ENCODE data around the gene MACROD1. TPM values are rescaled to one million over a fixed set of nuclear protein-coding genes. Genes with fewer than 3 reads are reported as not detected.

Gene MACROD1
- total and polyA plus RNA-seq, 4 donors = 10.6 to 31.6 (median 23.9) TPM

DNA sequence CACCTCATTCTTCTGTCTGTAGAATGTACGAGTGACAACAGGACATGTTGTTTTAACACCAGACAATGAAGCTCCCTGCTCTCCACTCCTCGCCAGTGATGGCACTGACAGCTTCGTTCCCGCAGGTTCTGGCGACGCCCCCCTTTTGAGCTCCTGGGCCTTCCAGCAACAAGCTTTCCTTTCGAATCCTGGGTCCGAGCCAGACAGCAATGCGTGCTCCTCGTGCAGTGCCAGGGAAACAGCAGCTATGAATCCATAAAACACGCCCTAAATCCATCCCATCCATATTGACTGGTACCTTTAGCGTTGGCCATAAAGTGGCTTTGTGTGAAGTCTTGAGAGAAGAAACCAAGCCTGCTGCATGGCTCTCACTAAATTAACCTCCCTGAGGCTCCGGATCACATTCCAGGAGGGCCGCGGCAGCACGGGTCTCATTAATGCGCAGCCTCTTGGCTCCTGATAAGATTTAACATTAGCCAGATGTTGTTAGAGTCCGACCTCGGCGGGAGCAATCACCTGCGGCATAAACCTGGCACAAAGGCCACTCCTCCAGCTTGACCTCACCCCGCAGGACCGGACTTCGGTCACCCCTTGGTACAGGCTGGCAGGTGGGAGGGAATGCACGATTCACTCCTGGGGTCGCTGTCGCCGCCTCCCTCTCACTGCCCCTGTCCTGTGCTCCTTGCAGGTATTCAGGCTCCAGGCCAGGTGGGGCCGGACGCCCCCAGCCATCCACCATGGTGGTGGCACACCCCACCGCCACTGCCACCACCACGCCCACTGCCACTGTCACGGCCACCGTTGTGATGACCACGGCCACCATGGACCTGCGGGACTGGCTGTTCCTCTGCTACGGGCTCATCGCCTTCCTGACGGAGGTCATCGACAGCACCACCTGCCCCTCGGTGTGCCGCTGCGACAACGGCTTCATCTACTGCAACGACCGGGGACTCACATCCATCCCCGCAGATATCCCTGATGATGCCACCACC, 50.1 kb downstream of the MACROD1 start:
- 82% methylated on average over 38 of the region's 47 CpGs for WGBS (ENCODE audit: insufficient coverage)
- H3K27ac ChIP-seq (ENCODE audit: low read depth, low read length) = no peak overlapping the region
- DNase-seq (ENCODE audit: low read depth in 4 of 6, low spot score in 6 of 6) = peak in 2 of 6 donors; percentile 67 to 82
- H3K9me3 ChIP-seq (ENCODE audit: control insufficient read depth, insufficient read depth, low read length) = no peaks in the 10 kb centered on the region
- H3K4me1 ChIP-seq (ENCODE audit: control insufficient read depth, insufficient read depth, low read length) = peaks cover 28% of the 10 kb centered on the region
- peaks cover 53% of the 10 kb centered on the region for H3K36me3 ChIP-seq (ENCODE audit: control insufficient read depth, insufficient read depth, low read length)
- no peaks in the 10 kb centered on the region for H3K27me3 ChIP-seq (ENCODE audit: control insufficient read depth, insufficient read depth, low read length)
- no peak overlapping the region for H3K4me3 ChIP-seq (ENCODE audit: low read depth, low read length)

GRCh38 chr11:64114231-64114630, 51.7 kb downstream of the MACROD1 start:
- DNase-seq (ENCODE audit: low read depth in 4 of 6, low spot score in 6 of 6) = no peak
- Histone ChIP-seq H3K4me3 (ENCODE audit: low read depth, low read length) (no peak overlapping the region), H3K4me1 (ENCODE audit: control insufficient read depth, insufficient read depth, low read length) (peaks cover 20% of the 10 kb centered on the region), H3K9me3 (ENCODE audit: control insufficient read depth, insufficient read depth, low read length) (no peaks in the 10 kb centered on the region), H3K36me3 (ENCODE audit: control insufficient read depth, insufficient read depth, low read length) (peaks cover 47% of the 10 kb centered on the region), H3K27ac (ENCODE audit: low read depth, low read length) (no peak overlapping the region), H3K27me3 (ENCODE audit: control insufficient read depth, insufficient read depth, low read length) (no peaks in the 10 kb centered on the region)
- WGBS (ENCODE audit: insufficient coverage) = 100% methylated on average over 2 of the region's 2 CpGs

GRCh38 chr11:64113462-64113780, 52.5 kb downstream of the MACROD1 start:
- Histone ChIP-seq H3K27me3 (ENCODE audit: control insufficient read depth, insufficient read depth, low read length) (no peaks in the 10 kb centered on the region), H3K9me3 (ENCODE audit: control insufficient read depth, insufficient read depth, low read length) (no peaks in the 10 kb centered on the region), H3K36me3 (ENCODE audit: control insufficient read depth, insufficient read depth, low read length) (peaks cover 42% of the 10 kb centered on the region), H3K4me1 (ENCODE audit: control insufficient read depth, insufficient read depth, low read length) (peaks cover 12% of the 10 kb centered on the region), H3K27ac (ENCODE audit: low read depth, low read length) (no peak overlapping the region), H3K4me3 (ENCODE audit: low read depth, low read length) (no peak overlapping the region)
- WGBS (ENCODE audit: insufficient coverage) = 90% methylated on average over 2 of the region's 2 CpGs
- no peak for DNase-seq (ENCODE audit: low read depth in 4 of 6, low spot score in 6 of 6)

GRCh38 chr11:64112771-64113461, 53.0 kb downstream of the MACROD1 start:
- H3K36me3 ChIP-seq (ENCODE audit: control insufficient read depth, insufficient read depth, low read length) = peaks cover 37% of the 10 kb centered on the region
- H3K27ac ChIP-seq (ENCODE audit: low read depth, low read length) = no peak overlapping the region
- H3K4me3 ChIP-seq (ENCODE audit: low read depth, low read length) = no peak overlapping the region
- no peak for DNase-seq (ENCODE audit: low read depth in 4 of 6, low spot score in 6 of 6)
- H3K9me3 ChIP-seq (ENCODE audit: control insufficient read depth, insufficient read depth, low read length) = no peaks in the 10 kb centered on the region
- WGBS (ENCODE audit: insufficient coverage) = 90% methylated on average over 3 of the region's 3 CpGs
- peaks cover 12% of the 10 kb centered on the region for H3K4me1 ChIP-seq (ENCODE audit: control insufficient read depth, insufficient read depth, low read length)
- H3K27me3 ChIP-seq (ENCODE audit: control insufficient read depth, insufficient read depth, low read length) = no peaks in the 10 kb centered on the region

GRCh38 chr11:64110465-64111375, 55.2 kb downstream of the MACROD1 start:
- Histone ChIP-seq H3K4me3 (ENCODE audit: low read depth, low read length) (no peak overlapping the region), H3K4me1 (ENCODE audit: control insufficient read depth, insufficient read depth, low read length) (peaks cover 21% of the 10 kb centered on the region), H3K36me3 (ENCODE audit: control insufficient read depth, insufficient read depth, low read length) (peaks cover 21% of the 10 kb centered on the region), H3K9me3 (ENCODE audit: control insufficient read depth, insufficient read depth, low read length) (no peaks in the 10 kb centered on the region), H3K27ac (ENCODE audit: low read depth, low read length) (no peak overlapping the region), H3K27me3 (ENCODE audit: control insufficient read depth, insufficient read depth, low read length) (no peaks in the 10 kb centered on the region)
- peak in 1 of 6 donors; percentile 41 for DNase-seq (ENCODE audit: low read depth in 4 of 6, low spot score in 6 of 6)
- WGBS (ENCODE audit: insufficient coverage) = 48% methylated on average over 20 of the region's 21 CpGs

- peaks cover 34% of the 10 kb centered on the region for H3K36me3 ChIP-seq (ENCODE audit: control insufficient read depth, insufficient read depth, low read length)
- DNase-seq (ENCODE audit: low read depth in 4 of 6, low spot score in 6 of 6) = no peak
- no peak overlapping the region for H3K27ac ChIP-seq (ENCODE audit: low read depth, low read length)
- peaks cover 35% of the 10 kb centered on the region for H3K4me1 ChIP-seq (ENCODE audit: control insufficient read depth, insufficient read depth, low read length)
- H3K9me3 ChIP-seq (ENCODE audit: control insufficient read depth, insufficient read depth, low read length) = no peaks in the 10 kb centered on the region
- H3K27me3 ChIP-seq (ENCODE audit: control insufficient read depth, insufficient read depth, low read length) = no peaks in the 10 kb centered on the region
- H3K4me3 ChIP-seq (ENCODE audit: low read depth, low read length) = no peak overlapping the region
- 70% methylated on average over 6 of the region's 8 CpGs for WGBS (ENCODE audit: insufficient coverage)
These were observed 56.6 kb downstream of the MACROD1 start for GRCh38 chr11:64109332-64109731.

DNA sequence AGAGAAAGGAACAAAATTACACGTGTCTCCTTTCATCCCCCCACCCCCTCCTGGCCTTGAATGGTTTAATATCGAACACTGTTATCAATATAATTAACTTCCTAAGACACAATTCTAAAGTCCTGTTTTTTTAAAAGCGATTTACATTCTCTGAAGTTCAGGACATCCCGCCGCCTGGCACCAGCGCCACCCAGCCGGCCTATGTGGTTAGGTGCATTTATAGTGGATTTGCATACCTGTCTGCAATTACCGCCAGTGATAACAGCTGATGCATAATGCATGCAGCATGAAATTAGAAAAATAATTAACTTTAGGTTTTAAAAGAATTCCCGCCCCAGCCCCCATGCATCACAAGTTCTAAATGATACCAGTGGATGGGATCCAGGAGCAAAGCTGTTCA, 58.6 kb downstream of the MACROD1 start:
- Histone ChIP-seq H3K36me3 (ENCODE audit: control insufficient read depth, insufficient read depth, low read length) (peaks cover 49% of the 10 kb centered on the region), H3K27me3 (ENCODE audit: control insufficient read depth, insufficient read depth, low read length) (no peaks in the 10 kb centered on the region), H3K4me3 (ENCODE audit: low read depth, low read length) (no peak overlapping the region), H3K27ac (ENCODE audit: low read depth, low read length) (no peak overlapping the region), H3K4me1 (ENCODE audit: control insufficient read depth, insufficient read depth, low read length) (peaks cover 53% of the 10 kb centered on the region), H3K9me3 (ENCODE audit: control insufficient read depth, insufficient read depth, low read length) (no peaks in the 10 kb centered on the region)
- no CpG with 5 or more reads among the region's 9 CpGs for WGBS (ENCODE audit: insufficient coverage)
- DNase-seq (ENCODE audit: low read depth in 4 of 6, low spot score in 6 of 6) = no peak

- Histone ChIP-seq H3K27ac (ENCODE audit: low read depth, low read length) (no peak overlapping the region), H3K4me3 (ENCODE audit: low read depth, low read length) (no peak overlapping the region), H3K36me3 (ENCODE audit: control insufficient read depth, insufficient read depth, low read length) (peaks cover 41% of the 10 kb centered on the region), H3K4me1 (ENCODE audit: control insufficient read depth, insufficient read depth, low read length) (peaks cover 65% of the 10 kb centered on the region), H3K9me3 (ENCODE audit: control insufficient read depth, insufficient read depth, low read length) (no peaks in the 10 kb centered on the region), H3K27me3 (ENCODE audit: control insufficient read depth, insufficient read depth, low read length) (no peaks in the 10 kb centered on the region)
- 72% methylated on average over 5 of the region's 5 CpGs for WGBS (ENCODE audit: insufficient coverage)
- no peak for DNase-seq (ENCODE audit: low read depth in 4 of 6, low spot score in 6 of 6)
These were observed 61.3 kb downstream of the MACROD1 start for GRCh38 chr11:64104632-64105031.

DNA sequence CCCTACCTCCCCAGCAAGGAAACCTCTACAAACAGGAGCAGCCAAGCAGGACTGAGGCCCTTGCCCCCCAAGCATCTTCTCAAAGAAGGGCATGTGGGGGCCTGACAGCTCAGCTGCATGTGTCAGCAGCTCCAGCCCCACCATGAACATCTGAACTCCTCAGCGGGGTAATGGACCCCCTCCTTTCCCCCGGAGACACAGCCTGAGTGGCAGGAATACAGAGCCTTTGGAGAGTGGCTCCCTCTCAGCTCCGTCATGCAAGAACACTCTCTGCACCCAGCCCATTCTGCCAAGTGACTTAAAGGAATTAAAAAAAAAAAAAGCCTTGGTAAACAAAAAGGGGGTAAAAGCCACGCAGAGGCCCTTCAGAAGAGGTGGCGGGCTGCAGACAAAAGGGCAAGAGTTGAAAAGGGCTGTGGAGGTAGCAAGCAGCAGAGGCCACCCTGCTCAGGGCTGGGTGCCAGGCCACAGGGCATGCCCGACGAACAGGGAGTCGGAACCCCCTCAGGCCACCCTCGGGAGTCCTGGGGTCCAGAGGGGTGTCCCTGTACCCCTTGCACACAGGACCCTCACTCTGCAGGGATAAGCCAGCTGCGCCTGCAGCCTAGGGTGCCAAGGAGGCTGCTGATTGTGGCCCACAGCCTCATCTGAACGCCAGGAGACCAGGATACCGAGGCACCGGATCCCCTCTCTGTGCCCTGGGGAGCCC, 62.5 kb downstream of the MACROD1 start:
- H3K36me3 ChIP-seq (ENCODE audit: control insufficient read depth, insufficient read depth, low read length) = peaks cover 35% of the 10 kb centered on the region
- no peaks in the 10 kb centered on the region for H3K9me3 ChIP-seq (ENCODE audit: control insufficient read depth, insufficient read depth, low read length)

More for the DNA sequence above, 62.5 kb downstream of the MACROD1 start:
- H3K4me3 ChIP-seq (ENCODE audit: low read depth, low read length) = no peak overlapping the region
- no peak for DNase-seq (ENCODE audit: low read depth in 4 of 6, low spot score in 6 of 6)
- peaks cover 72% of the 10 kb centered on the region for H3K4me1 ChIP-seq (ENCODE audit: control insufficient read depth, insufficient read depth, low read length)
- WGBS (ENCODE audit: insufficient coverage) = 59% methylated on average over 12 of the region's 13 CpGs
- no peaks in the 10 kb centered on the region for H3K27me3 ChIP-seq (ENCODE audit: control insufficient read depth, insufficient read depth, low read length)
- no peak overlapping the region for H3K27ac ChIP-seq (ENCODE audit: low read depth, low read length)

Data from spinal cord (tissue), 10 donors.